ENCODE data around the gene RPS6KB2. TPM values are rescaled to one million over a fixed set of nuclear protein-coding genes. Genes with fewer than 3 reads are reported as not detected.
A peak's percentile ranks its signal among the peaks of the same experiment; 100 is the strongest.

RPS6KB2 gene
- total RNA-seq, 1 experiment from 2014 or later = 116 TPM

- Histone ChIP-seq H3K36me3 (ENCODE audit: control insufficient read depth, insufficient read depth, low read length) (peaks cover 14% of the 10 kb centered on the region), H3K27me3 (replicated peaks; ENCODE audit: control insufficient read depth, insufficient read depth, low read length) (no peaks in the 10 kb centered on the region), H3K4me3 (ENCODE audit: low read depth, low read length) (no peak overlapping the region), H3K9me3 (no peaks in the 10 kb centered on the region), H3K4me1 (peaks cover 5% of the 10 kb centered on the region; the same call in 1 of the 2 replicates)
- no peak for TF ChIP-seq CTCF (IDR thresholded peaks at IDR 0.05; ENCODE audit: insufficient read depth in 1 of 2, low read depth in 1 of 2, low read length in 1 of 2, severe bottlenecking in 1 of 2, unreplicated experiment in 1 of 2)
- no TSS peak for BruUV-seq (replicated peaks)
- Mint-ChIP-seq H3K9me3 (ENCODE audit: unreplicated experiment) (no peaks in the 10 kb centered on the region), H3K36me3 (ENCODE audit: insufficient read depth, unreplicated experiment) (peaks cover 88% of the 10 kb centered on the region), H3K27ac (ENCODE audit: unreplicated experiment) (no peak overlapping the region), H3K4me3 (ENCODE audit: unreplicated experiment) (peak overlapping the region; percentile 5), H3K4me1 (ENCODE audit: low read depth, unreplicated experiment) (peaks cover 24% of the 10 kb centered on the region), H3K27me3 (ENCODE audit: insufficient read depth, unreplicated experiment) (no peaks in the 10 kb centered on the region)
- intact Hi-C loops (cut with micrococcal nuclease; ENCODE audit: unreplicated experiment) = no loop called here
- DNase-seq = no peak
- ChIA-PET CTCF (interaction anchor here (0.9 kb wide), 1 partner anchor 13 kb away, joined by 3 read pairs; no protein-coding TSS in a partner anchor), POLR2A (no interaction called here)
These were observed 34.3 kb upstream of the RPS6KB2 start for GRCh38 chr11:67393990-67394389.

DNA sequence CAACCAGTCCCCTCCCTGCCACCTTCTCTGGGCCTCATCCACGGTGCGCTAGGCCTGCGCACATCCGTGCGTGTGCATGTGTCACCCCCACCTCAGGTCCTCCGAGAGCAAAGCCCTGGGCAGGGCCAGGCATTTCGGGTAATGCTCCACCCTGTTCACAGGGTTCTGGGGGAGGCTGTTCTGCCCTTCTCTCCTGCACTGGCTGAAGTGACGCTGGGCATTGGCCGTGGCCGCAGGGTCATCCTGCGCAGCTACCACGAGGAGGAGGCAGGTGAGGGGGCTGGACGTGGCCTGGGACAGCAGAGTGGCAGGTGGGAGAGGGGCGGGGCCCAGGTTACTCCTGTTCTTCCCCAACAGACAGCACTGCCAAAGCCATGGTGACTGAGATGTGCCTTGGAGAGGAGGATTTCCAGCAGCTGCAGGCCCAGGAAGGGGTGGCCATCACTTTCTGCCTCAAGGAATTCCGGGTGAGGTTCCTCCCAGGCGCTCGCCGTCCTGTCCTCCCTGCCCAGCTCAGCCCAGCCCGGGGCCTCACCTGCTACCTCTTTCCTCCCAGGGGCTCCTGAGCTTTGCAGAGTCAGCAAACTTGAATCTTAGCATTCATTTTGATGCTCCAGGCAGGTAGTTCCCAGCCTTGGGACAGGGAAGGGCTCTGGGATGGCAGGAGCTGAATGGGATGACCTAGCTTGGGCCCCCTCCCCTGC is 32.6 kb upstream of the RPS6KB2 start:
- H3K4me1 ChIP-seq = peaks cover 12% of the 10 kb centered on the region
- CTCF ChIA-PET = interaction anchor here (0.8 kb wide), 2 partner anchors 50 to 231 kb away, joined by 3 read pairs; no protein-coding TSS in a partner anchor
- Mint-ChIP-seq H3K27me3 (ENCODE audit: insufficient read depth, unreplicated experiment) (no peaks in the 10 kb centered on the region), H3K27ac (ENCODE audit: unreplicated experiment) (peak overlapping the region; percentile 60), H3K9me3 (ENCODE audit: unreplicated experiment) (no peaks in the 10 kb centered on the region), H3K4me3 (ENCODE audit: unreplicated experiment) (no peak overlapping the region), H3K36me3 (ENCODE audit: insufficient read depth, unreplicated experiment) (peaks cover 91% of the 10 kb centered on the region), H3K4me1 (ENCODE audit: low read depth, unreplicated experiment) (peaks cover 15% of the 10 kb centered on the region)
- intact Hi-C loops (cut with micrococcal nuclease; ENCODE audit: unreplicated experiment) = no loop called here
- no peak for DNase-seq
- peaks cover 21% of the 10 kb centered on the region for H3K36me3 ChIP-seq (ENCODE audit: control insufficient read depth, insufficient read depth, low read length)
- H3K9me3 ChIP-seq = no peaks in the 10 kb centered on the region
- BruUV-seq (replicated peaks) = no TSS peak
- no peaks in the 10 kb centered on the region for H3K27me3 ChIP-seq (replicated peaks; ENCODE audit: control insufficient read depth, insufficient read depth, low read length)
- H3K4me3 ChIP-seq (ENCODE audit: low read depth, low read length) = no peak overlapping the region
- POLR2A ChIA-PET = no interaction called here
- no peak for TF ChIP-seq CTCF (IDR thresholded peaks at IDR 0.05; ENCODE audit: insufficient read depth in 1 of 2, low read depth in 1 of 2, low read length in 1 of 2, severe bottlenecking in 1 of 2, unreplicated experiment in 1 of 2)

GRCh38 chr11:67396259-67396581 is 32.1 kb upstream of the RPS6KB2 start:
- intact Hi-C loops (cut with micrococcal nuclease; ENCODE audit: unreplicated experiment) = no loop called here

More at GRCh38 chr11:67396259-67396581, 32.1 kb upstream of the RPS6KB2 start:
- H3K4me3 Mint-ChIP-seq (ENCODE audit: unreplicated experiment) = no peak overlapping the region
- H3K27ac Mint-ChIP-seq (ENCODE audit: unreplicated experiment) = peak overlapping the region; percentile 60
- TF ChIP-seq CTCF (IDR thresholded peaks at IDR 0.05; ENCODE audit: insufficient read depth in 1 of 2, low read depth in 1 of 2, low read length in 1 of 2, severe bottlenecking in 1 of 2, unreplicated experiment in 1 of 2) = no peak
- POLR2A ChIA-PET = interaction anchor here (0.5 kb wide), 1 partner anchor 780 kb away, joined by 3 read pairs; the partner anchor contains the start of gene RBM14
- no peak for DNase-seq
- BruUV-seq (replicated peaks) = no TSS peak
- no peaks in the 10 kb centered on the region for H3K27me3 Mint-ChIP-seq (ENCODE audit: insufficient read depth, unreplicated experiment)
- no peaks in the 10 kb centered on the region for H3K9me3 ChIP-seq
- CTCF ChIA-PET = interaction anchor here (0.7 to 0.9 kb wide), 4 partner anchors 13 to 231 kb away, joined by 3 to 4 read pairs (median 3); no protein-coding TSS in a partner anchor
- H3K4me3 ChIP-seq (ENCODE audit: low read depth, low read length) = no peak overlapping the region
- peaks cover 21% of the 10 kb centered on the region for H3K36me3 ChIP-seq (ENCODE audit: control insufficient read depth, insufficient read depth, low read length)
- no peaks in the 10 kb centered on the region for H3K9me3 Mint-ChIP-seq (ENCODE audit: unreplicated experiment)
- no peaks in the 10 kb centered on the region for H3K27me3 ChIP-seq (replicated peaks; ENCODE audit: control insufficient read depth, insufficient read depth, low read length)
- H3K4me1 ChIP-seq = peaks cover 15% of the 10 kb centered on the region
- H3K36me3 Mint-ChIP-seq (ENCODE audit: insufficient read depth, unreplicated experiment) = peaks cover 89% of the 10 kb centered on the region
- peaks cover 11% of the 10 kb centered on the region for H3K4me1 Mint-ChIP-seq (ENCODE audit: low read depth, unreplicated experiment)
